Measurements from ENCODE around the gene MUC5B.

DNA sequence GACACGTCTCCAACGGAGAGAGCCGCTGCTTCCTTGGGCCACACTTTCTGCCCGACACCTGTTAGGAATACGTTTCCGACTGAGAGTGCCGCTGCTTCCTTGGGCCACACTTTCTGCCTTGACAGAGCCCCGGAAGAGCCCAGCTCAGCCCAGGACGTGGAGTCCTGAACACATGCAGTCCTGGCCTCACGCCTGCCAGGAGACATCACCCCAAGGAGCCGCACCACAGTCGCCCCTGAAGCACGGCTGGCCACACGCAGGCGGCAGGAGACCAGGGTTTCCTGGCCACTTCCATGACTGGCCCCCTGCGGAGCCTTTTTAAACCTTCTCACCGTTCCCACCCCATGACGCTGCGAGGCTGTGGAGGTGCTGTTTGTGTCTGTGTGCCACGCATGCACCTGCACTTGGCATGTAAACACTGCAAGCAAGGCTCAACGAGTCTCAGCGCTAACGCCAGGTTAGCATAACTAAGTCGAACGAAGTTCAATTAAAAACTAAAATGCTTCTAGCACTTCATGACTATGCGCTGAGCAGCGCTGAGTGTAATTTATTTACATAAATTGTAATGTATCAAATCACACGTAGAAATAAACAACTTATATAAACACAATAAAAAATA lies 77.8 kb downstream of the MUC5B start:
- TF ChIP-seq TCF7 (CRISPR knock-in tag; IDR thresholded peaks at IDR 0.05; ENCODE audit: low read depth) (no peak), FOXJ3 (CRISPR knock-in tag; IDR thresholded peaks at IDR 0.05; ENCODE audit: borderline replicate concordance) (no peak), ZNF416 (CRISPR knock-in tag; IDR thresholded peaks at IDR 0.05) (no peak), NR1H2 (CRISPR knock-in tag; IDR thresholded peaks at IDR 0.05) (no peak), NFYB (CRISPR knock-in tag; conservative IDR thresholded peaks at IDR 0.05; ENCODE audit: low read depth) (no peak), RELA (CRISPR knock-in tag; IDR thresholded peaks at IDR 0.05; ENCODE audit: borderline replicate concordance) (no peak), IRF2 (CRISPR knock-in tag; IDR thresholded peaks at IDR 0.05; ENCODE audit: borderline replicate concordance, low read depth) (no peak), TEAD4 (CRISPR knock-in tag; IDR thresholded peaks at IDR 0.05) (no peak), CREB1 (CRISPR knock-in tag; IDR thresholded peaks at IDR 0.05) (no peak), PRRX2 (CRISPR knock-in tag; IDR thresholded peaks at IDR 0.05) (no peak), ZNF317 (CRISPR knock-in tag; IDR thresholded peaks at IDR 0.05; ENCODE audit: borderline replicate concordance, low read depth) (no peak)
- TF ChIP-seq, protein P1, sequence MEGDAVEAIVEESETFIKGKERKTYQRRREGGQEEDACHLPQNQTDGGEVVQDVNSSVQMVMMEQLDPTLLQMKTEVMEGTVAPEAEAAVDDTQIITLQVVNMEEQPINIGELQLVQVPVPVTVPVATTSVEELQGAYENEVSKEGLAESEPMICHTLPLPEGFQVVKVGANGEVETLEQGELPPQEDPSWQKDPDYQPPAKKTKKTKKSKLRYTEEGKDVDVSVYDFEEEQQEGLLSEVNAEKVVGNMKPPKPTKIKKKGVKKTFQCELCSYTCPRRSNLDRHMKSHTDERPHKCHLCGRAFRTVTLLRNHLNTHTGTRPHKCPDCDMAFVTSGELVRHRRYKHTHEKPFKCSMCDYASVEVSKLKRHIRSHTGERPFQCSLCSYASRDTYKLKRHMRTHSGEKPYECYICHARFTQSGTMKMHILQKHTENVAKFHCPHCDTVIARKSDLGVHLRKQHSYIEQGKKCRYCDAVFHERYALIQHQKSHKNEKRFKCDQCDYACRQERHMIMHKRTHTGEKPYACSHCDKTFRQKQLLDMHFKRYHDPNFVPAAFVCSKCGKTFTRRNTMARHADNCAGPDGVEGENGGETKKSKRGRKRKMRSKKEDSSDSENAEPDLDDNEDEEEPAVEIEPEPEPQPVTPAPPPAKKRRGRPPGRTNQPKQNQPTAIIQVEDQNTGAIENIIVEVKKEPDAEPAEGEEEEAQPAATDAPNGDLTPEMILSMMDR (IDR thresholded peaks at IDR 0.05) = no peak
- TF ChIP-seq, protein P2, sequence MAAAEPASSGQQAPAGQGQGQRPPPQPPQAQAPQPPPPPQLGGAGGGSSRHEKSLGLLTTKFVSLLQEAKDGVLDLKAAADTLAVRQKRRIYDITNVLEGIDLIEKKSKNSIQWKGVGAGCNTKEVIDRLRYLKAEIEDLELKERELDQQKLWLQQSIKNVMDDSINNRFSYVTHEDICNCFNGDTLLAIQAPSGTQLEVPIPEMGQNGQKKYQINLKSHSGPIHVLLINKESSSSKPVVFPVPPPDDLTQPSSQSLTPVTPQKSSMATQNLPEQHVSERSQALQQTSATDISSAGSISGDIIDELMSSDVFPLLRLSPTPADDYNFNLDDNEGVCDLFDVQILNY (CRISPR knock-in tag; IDR thresholded peaks at IDR 0.05) = no peak

Measured in WTC11 (cell line).